ENCODE data around the gene DIAPH2.

DNA sequence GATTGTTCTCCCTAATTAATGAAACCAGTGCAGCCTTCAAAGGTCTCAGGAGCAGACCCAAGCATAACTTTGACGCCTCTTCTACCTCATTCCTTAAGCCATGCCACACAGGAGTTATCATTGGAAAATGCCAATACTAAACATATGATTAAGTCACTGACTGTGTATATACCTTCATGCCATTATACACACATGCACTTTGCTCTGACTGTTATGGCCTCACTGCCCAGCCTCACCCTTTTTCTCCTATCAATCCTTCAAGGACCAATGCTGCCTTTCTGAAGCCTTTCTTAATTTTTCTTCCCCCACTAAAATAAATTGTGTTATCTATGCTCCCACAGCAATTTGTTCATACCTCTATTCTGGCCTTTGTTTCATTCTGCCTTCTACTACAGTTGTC, 924.7 kb downstream of the DIAPH2 start:
- TF ChIP-seq ZNF384 (IDR thresholded peaks at IDR 0.05) (no peak), FOXM1 (IDR thresholded peaks at IDR 0.05; ENCODE audit: borderline replicate concordance) (no peak)
